Activated CD8-positive, alpha-beta memory T cell treated with anti-CD3 and anti-CD28 coated beads for 24 hours (primary cell): Measurements from ENCODE around the gene SYCP3.

Experiments used
- DNase-seq: peaks from one replicate; pipeline ENCODE4 v3.0.0-alpha.2; 2020

SYCP3 gene

GRCh38 chr12:101738920-101739665 lies at the start of gene SYCP3:
Gene SYCP3, minus strand, starts transcription at chr12:101739462. Its CDS starts 1,527 bp downstream, at chr12:101737935.
- no peak for DNase-seq

- DNase-seq = no peak
Measured at GRCh38 chr12:101785671-101786070, 46.4 kb upstream of the SYCP3 start.

GRCh38 chr12:101784376-101784775 lies 45.1 kb upstream of the SYCP3 start:
- DNase-seq = no peak

GRCh38 chr12:101783838-101784237 lies 44.6 kb upstream of the SYCP3 start:
- DNase-seq = no peak

GRCh38 chr12:101783150-101783549 lies 43.9 kb upstream of the SYCP3 start:
- no peak for DNase-seq

GRCh38 chr12:101782273-101782731 lies 43.0 kb upstream of the SYCP3 start:
- DNase-seq = no peak

GRCh38 chr12:101781834-101782233 lies 42.6 kb upstream of the SYCP3 start:
- no peak for DNase-seq

- DNase-seq = no peak
Measured at GRCh38 chr12:101780599-101780998, 41.3 kb upstream of the SYCP3 start.

- no peak for DNase-seq
Measured at GRCh38 chr12:101779626-101780025, 40.4 kb upstream of the SYCP3 start.

GRCh38 chr12:101779200-101779599 lies 39.9 kb upstream of the SYCP3 start:
- no peak for DNase-seq

GRCh38 chr12:101777978-101778377 lies 38.7 kb upstream of the SYCP3 start:
- DNase-seq = no peak

- no peak for DNase-seq
Measured at GRCh38 chr12:101777485-101777884, 38.2 kb upstream of the SYCP3 start.

GRCh38 chr12:101775816-101776215 lies 36.6 kb upstream of the SYCP3 start:
- DNase-seq = no peak

- DNase-seq = peak; percentile 82
Measured at GRCh38 chr12:101773650-101774162, 34.4 kb upstream of the SYCP3 start.

GRCh38 chr12:101772012-101772775 lies 32.9 kb upstream of the SYCP3 start:
- no peak for DNase-seq

GRCh38 chr12:101769865-101770264 lies 30.6 kb upstream of the SYCP3 start:
- DNase-seq = no peak

GRCh38 chr12:101768781-101769180 lies 29.5 kb upstream of the SYCP3 start:
- no peak for DNase-seq

- DNase-seq = no peak
Measured at GRCh38 chr12:101767537-101767936, 28.3 kb upstream of the SYCP3 start.

- DNase-seq = no peak
Measured at GRCh38 chr12:101764051-101764792, 25.0 kb upstream of the SYCP3 start.

- DNase-seq = no peak
Measured at GRCh38 chr12:101763246-101763931, 24.1 kb upstream of the SYCP3 start.

- DNase-seq = no peak
Measured at GRCh38 chr12:101761781-101762180, 22.5 kb upstream of the SYCP3 start.

- DNase-seq = no peak
Measured at GRCh38 chr12:101761350-101761749, 22.1 kb upstream of the SYCP3 start.
